GM18502 (cell line): Measurements from ENCODE around the gene OR51A2.
"Not testable (repeated sequence)": the region's sequence is repeated elsewhere in the genome, so short reads cannot be mapped to it uniquely, and the experiment has no call there.

Experiments used
- ATAC-seq: cut with Tn5 transposase; IDR thresholded peaks from one replicate; pipeline ENCODE4 v1.9.1; 2021; ENCODE audit warnings: mild to moderate bottlenecking; ENCODE audit not compliant: unreplicated experiment, poor library complexity

Gene OR51A2

GRCh38 chr11:4955613-4956012, at the start of gene OR51A2:
TSS of gene OR51A2 (minus strand) at chr11:4955713. CDS start at chr11:4955713, 0 bp downstream.
- ATAC-seq: not testable (repeated sequence)

DNA sequence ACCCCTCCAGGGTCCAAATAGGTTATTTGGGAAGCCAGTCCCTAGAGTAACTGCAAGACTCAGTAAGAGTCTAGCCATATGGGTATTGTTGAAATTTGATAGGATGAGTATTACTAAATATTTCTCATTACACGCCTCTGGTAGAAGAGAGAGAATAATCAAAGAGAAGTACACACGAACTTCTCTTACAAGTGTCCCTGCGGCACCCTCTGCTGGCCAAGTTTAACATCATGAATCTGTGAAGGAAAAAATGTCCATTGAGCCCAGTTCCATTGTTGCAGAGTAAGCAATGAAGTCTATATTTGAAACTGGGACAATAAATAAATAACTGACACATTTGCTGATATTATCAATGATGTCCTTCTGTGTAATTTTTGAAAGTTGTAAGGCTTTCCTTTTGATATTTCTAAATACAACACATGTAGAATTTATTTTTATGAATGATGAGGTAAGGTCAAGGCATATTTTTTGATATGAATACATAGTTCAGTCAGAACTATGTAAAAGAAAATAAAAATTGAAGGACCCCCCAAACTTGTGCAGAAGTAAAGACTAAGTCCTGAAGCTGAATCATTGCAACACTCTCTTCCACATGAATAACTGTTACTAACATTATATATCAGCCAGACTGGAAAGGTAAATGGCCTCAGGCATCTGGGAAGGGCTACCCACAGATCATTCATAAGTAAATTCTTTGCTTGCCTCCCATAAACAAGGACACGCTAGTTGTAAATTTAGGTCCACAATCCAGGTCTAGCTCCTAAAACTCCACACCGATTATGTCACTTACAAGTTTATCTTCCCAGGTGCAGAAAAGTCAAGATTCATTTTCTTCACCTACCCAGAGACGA, 49.1 kb upstream of the OR51A2 start:
- no peak for ATAC-seq

GRCh38 chr11:4994551-4994950, 39.0 kb upstream of the OR51A2 start, which contains the start of gene OR51L1:
TSS of gene OR51L1 (plus strand) at chr11:4994851. CDS start at chr11:4998983, 4,132 bp downstream.
- no peak for ATAC-seq

GRCh38 chr11:4991060-4991459, 35.5 kb upstream of the OR51A2 start:
- ATAC-seq: no peak

- no peak for ATAC-seq
Measured at GRCh38 chr11:4983841-4984240, 28.3 kb upstream of the OR51A2 start.

DNA sequence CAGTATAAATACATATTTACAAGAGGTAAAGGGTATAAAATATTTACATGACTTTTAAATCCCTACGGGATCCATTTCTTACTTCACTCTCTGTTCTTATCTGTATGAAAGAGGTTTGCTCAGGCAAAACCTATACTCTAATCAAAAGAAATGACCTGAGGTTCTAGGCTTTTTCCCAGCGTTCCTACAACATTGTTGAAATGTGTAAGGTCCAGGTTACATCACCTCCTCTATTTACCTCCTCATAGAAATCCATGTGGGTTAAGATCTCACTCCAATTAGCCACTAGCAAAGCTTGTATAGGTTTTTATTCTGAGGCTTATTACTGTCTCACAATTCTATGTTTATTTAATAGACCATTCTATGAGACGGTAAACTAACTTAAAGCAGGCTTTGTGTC, 27.2 kb upstream of the OR51A2 start:
- ATAC-seq: no peak

DNA sequence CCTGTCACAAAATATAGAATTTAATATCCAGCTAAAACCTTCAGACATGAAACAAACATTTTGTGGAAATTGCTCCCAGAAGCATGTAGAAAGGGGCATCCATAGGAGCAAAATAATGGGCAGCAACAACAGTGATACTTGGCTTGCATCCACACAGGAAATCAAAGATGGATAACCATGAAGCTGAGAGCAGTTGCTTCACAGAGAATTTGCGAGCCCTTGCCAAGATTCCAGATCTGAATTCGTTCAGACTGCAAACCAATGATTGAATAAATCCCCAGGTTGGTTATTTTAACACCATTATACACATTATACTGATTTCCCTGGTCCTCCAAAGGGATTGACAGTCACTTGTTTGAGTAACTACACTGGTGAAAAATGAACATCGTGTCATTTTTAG, 23.5 kb upstream of the OR51A2 start:
- ATAC-seq: no peak

- ATAC-seq: no peak
Measured at GRCh38 chr11:4975436-4975835, 19.9 kb upstream of the OR51A2 start.

DNA sequence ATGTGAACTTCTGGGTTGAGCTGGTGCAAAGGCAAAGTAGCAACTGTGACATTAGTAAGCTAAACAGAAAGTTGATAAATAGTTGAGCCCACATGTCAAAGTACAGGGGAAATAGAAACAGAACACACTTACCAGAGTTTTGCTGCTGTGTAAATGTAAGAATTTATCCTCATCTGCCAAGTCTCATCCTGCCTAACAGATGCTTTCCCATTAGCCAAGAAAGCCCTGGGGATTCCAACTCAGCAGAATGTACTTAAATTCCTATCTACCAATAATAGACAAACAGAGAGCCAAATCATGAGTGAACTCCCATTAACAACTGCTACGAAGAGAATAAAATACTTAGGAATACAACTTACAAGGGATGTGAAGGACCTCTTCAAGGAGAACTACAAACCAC, 7.3 kb upstream of the OR51A2 start:
- ATAC-seq: no peak

GRCh38 chr11:4960877-4961276, 5.4 kb upstream of the OR51A2 start:
- no peak for ATAC-seq

- ATAC-seq: no peak
Measured at GRCh38 chr11:4957396-4957795, 1.9 kb upstream of the OR51A2 start.

DNA sequence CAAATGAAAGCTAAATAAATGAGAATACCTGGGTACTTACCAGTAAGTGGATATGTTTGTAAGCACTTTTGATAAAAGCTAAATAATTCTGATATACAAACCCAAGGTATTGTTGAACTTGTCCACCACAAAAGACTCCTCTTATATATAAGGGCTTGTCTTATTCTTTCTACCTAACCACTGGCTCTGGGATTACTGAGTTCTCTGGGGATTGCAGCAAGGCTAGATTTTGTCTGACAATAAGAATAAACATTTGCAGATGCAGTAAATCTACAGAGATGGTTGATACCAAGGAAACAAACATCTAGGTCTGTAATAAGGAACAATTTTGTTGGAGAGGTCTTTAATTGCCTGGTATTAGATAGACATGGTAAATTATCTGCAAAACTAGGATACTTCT, 8.0 kb downstream of the OR51A2 start, which contains the start of gene OR51A4:
Gene OR51A4, minus strand, starts transcription at position 101 of the 400 bp plus-strand sequence. CDS start 505 bp downstream, outside the sequence.
- no peak for ATAC-seq

- no peak for ATAC-seq
Measured at GRCh38 chr11:4936745-4937144, 18.8 kb downstream of the OR51A2 start.

DNA sequence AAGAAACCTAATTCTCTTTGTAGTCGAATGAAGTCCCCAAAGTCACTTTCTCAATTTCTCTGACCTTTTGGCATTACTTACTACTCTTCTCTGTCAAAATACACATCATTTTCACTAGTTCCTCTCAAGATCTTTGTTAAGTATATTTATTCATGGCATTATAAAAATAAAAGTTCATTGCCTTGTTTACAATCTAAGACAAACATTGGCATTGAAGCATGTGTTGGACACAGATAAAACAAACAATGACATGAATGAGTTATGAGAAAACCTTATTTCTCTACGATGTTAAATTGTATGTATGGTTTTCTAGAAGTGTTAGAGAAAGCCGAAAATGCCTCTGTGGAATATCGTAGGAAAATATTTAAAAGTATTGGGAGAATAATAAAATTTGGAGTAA, 22.8 kb downstream of the OR51A2 start:
- no peak for ATAC-seq

DNA sequence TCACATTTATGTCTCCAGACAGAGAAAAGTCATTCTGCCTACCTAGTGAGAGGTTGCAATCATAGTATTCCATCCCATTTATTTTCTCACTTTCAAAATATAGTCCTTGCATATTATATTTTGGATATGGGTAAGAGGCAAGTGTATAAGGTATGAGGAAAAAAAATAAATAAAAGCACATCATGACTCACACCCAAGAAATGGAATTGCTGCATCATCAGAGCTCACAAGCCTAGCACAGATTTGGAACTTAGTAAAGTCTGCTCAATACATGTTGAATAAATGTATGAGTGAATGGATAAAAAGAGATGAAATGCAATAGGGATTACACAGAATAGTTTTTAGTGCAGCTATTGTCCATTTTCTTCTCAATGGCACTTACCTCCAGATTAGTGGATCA, 28.9 kb downstream of the OR51A2 start:
- ATAC-seq: no peak

- no peak for ATAC-seq
Measured at GRCh38 chr11:4924239-4924638, 31.3 kb downstream of the OR51A2 start, which contains the start of gene OR51G1. TSS of gene OR51G1 (minus strand) at chr11:4924339. CDS start at chr11:4924339, 0 bp downstream.

- no peak for ATAC-seq
Measured at GRCh38 chr11:4922304-4922703, 33.2 kb downstream of the OR51A2 start.

DNA sequence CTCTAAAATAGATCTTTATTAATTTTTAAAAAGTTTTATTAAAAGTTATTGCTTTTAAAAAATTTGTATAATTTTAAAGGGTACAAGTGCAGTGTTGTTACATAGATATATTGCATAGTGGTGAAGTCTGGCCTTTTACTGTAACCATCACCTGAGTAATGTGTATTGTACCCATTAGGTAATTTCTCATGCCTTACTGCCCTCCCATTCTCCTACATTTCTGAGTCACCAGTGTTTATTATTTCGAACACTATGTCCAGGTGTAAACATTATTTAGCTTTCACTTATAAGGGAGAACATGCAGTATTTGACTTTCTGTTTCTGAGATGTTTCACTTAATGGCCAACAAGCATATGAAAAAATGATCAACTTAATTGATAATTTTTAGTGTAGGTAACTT, 33.7 kb downstream of the OR51A2 start:
- no peak for ATAC-seq

GRCh38 chr11:4919250-4919649, 36.3 kb downstream of the OR51A2 start, which contains the start of gene OR51G2:
TSS of gene OR51G2 (minus strand) at chr11:4919350. CDS start at chr11:4915663, 3,687 bp downstream.
- no peak for ATAC-seq

DNA sequence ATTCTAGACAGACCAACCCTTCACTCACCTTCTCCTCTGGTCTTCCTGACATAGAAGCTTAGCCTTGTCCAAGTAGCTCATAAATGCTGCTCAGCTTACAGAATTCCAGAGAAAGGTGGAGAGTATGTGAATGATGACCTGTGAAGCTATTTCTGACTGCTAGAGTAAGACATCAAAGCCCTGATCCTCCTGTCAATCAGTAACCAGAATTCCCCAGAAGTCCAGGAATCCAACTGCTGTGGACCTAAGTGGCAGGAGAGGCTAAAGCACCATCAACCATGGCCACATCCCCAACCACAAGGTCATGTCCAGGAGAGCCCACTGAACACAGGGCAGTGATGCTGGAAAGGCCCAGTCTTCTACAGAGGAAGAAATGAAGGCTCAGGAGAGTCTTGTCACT, 38.9 kb downstream of the OR51A2 start:
- no peak for ATAC-seq
